Osteoblast (primary cell): Measurements from ENCODE around the gene CDH15. TPM values are rescaled to one million over a fixed set of nuclear protein-coding genes. Genes with fewer than 3 reads are reported as not detected.
A peak's percentile ranks its signal among the peaks of the same experiment; 100 is the strongest.

Experiments
- DNase-seq: peaks from one replicate; pipeline ENCODE4 v3.0.0; 2011; ENCODE audit warnings: low spot score, mixed read lengths; ENCODE audit not compliant: insufficient read length; ENCODE audit errors: missing footprints
- H2AFZ ChIP-seq: 2 replicates; pipeline ENCODE4 v1.6.0; 2011; ENCODE audit warnings: mild to moderate bottlenecking, low read length
- H3K27ac ChIP-seq: 2 replicates; pipeline ENCODE4 v1.5.1; 2011; ENCODE audit warnings: mild to moderate bottlenecking, low read depth, low read length, moderate library complexity
- H3K27me3 ChIP-seq: 2 replicates; pipeline ENCODE4 v1.6.0; 2012; ENCODE audit warnings: mild to moderate bottlenecking, control low read depth, inconsistent platforms, low read length, moderate library complexity; ENCODE audit not compliant: insufficient read depth
- H3K36me3 ChIP-seq: 2 replicates; pipeline ENCODE4 v1.5.1; 2011; ENCODE audit warnings: mild to moderate bottlenecking, low read length, control low read depth, moderate library complexity; ENCODE audit not compliant: insufficient read depth
- H3K4me1 ChIP-seq: 2 replicates; pipeline ENCODE4 v1.5.1; 2011; ENCODE audit warnings: mild to moderate bottlenecking, low read length, control low read depth, moderate library complexity; ENCODE audit not compliant: insufficient read depth
- H3K4me2 ChIP-seq: 2 replicates; pipeline ENCODE4 v1.6.0; 2011; ENCODE audit warnings: mild to moderate bottlenecking, low read length; ENCODE audit not compliant: insufficient read depth
- H3K4me3 ChIP-seq: fragments of 200-600 bp; sonication (generic); 3 replicates; pipeline ENCODE4 v1.5.1; 2012; ENCODE audit warnings: mild to moderate bottlenecking, low read length, inconsistent platforms; ENCODE audit not compliant: insufficient read depth
- H3K79me2 ChIP-seq: 2 replicates; pipeline ENCODE4 v1.6.0; 2012; ENCODE audit warnings: mild to moderate bottlenecking, low read length, control low read depth, inconsistent platforms; ENCODE audit not compliant: insufficient read depth
- H3K9me3 ChIP-seq: 2 replicates; pipeline ENCODE4 v1.5.1; 2011; ENCODE audit warnings: low read depth, low read length, control low read depth
- H4K20me1 ChIP-seq: 2 replicates; pipeline ENCODE4 v1.6.0; 2012; ENCODE audit warnings: mild to moderate bottlenecking, low read length, control low read depth; ENCODE audit not compliant: insufficient read depth
- total RNA-seq: library from RNA; depleted of rRNA; stranded (reverse); fragments of >200 nt; gene quantifications from 2 replicates; pipeline ENCODE4 v1.2.3, GENCODE V29; 2012
- TF ChIP-seq, protein P1 (sequence below): IDR thresholded peaks from 2 replicates; pipeline ENCODE4 v1.5.1; 2011; ENCODE audit warnings: mild to moderate bottlenecking, low read depth, low read length, moderate library complexity; ENCODE audit errors: extremely low read depth

The CDH15 gene
- total RNA-seq, 1 donor: 2.2 TPM

DNA sequence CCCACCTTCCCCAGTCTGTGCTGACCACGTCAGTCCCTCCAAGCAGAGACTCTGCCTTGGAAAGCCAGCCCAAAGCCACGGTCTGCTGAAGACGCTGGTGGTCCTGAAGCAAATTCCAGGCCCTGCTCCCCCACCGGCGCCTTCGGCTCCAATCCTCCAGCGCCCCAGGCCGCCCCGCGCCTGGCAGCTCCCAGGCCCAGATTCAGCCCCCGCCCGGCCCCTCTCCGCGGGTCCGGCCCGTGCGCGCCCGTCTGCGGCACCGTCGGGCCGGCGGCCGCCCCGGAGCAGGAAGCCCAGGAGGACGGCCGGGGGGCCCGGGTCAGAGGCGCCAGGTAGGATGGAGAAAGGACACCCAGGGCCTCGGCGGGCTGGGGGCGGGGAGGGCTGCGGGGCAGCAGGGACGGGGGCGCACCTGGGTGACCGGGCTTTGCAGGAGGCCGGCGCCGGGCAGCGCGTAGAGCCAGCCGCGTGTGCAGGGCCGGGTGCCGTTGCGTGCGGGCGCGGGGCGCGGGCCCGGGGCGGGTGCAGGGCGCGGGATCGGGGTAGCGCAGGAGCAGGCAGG is 29.4 kb downstream of the CDH15 start:
- H3K79me2 ChIP-seq: no peaks in the 10 kb centered on the region
- H4K20me1 ChIP-seq: no peaks in the 10 kb centered on the region
- peak; percentile 73 for DNase-seq
- no peak overlapping the region for H3K27ac ChIP-seq
- H3K27me3 ChIP-seq: peaks cover 41% of the 10 kb centered on the region
- no peak overlapping the region for H3K4me2 ChIP-seq
- TF ChIP-seq, protein P1, sequence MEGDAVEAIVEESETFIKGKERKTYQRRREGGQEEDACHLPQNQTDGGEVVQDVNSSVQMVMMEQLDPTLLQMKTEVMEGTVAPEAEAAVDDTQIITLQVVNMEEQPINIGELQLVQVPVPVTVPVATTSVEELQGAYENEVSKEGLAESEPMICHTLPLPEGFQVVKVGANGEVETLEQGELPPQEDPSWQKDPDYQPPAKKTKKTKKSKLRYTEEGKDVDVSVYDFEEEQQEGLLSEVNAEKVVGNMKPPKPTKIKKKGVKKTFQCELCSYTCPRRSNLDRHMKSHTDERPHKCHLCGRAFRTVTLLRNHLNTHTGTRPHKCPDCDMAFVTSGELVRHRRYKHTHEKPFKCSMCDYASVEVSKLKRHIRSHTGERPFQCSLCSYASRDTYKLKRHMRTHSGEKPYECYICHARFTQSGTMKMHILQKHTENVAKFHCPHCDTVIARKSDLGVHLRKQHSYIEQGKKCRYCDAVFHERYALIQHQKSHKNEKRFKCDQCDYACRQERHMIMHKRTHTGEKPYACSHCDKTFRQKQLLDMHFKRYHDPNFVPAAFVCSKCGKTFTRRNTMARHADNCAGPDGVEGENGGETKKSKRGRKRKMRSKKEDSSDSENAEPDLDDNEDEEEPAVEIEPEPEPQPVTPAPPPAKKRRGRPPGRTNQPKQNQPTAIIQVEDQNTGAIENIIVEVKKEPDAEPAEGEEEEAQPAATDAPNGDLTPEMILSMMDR: no peak
- H3K9me3 ChIP-seq: no peaks in the 10 kb centered on the region
- no peaks in the 10 kb centered on the region for H3K4me1 ChIP-seq
- H3K4me3 ChIP-seq: no peak overlapping the region
- H2AFZ ChIP-seq: no peak overlapping the region
- H3K36me3 ChIP-seq: no peaks in the 10 kb centered on the region

- no peaks in the 10 kb centered on the region for H4K20me1 ChIP-seq
- H3K36me3 ChIP-seq: no peaks in the 10 kb centered on the region
- no peaks in the 10 kb centered on the region for H3K79me2 ChIP-seq
- H3K4me1 ChIP-seq: no peaks in the 10 kb centered on the region
- TF ChIP-seq, protein P1: no peak
- H3K4me2 ChIP-seq: no peak overlapping the region
- no peak overlapping the region for H2AFZ ChIP-seq
- DNase-seq: peak; percentile 98
- H3K27me3 ChIP-seq: peaks cover 41% of the 10 kb centered on the region
- H3K9me3 ChIP-seq: no peaks in the 10 kb centered on the region
- H3K4me3 ChIP-seq: no peak overlapping the region
- H3K27ac ChIP-seq: no peak overlapping the region
Measured at GRCh38 chr16:89201439-89202377, 30.2 kb downstream of the CDH15 start.

DNA sequence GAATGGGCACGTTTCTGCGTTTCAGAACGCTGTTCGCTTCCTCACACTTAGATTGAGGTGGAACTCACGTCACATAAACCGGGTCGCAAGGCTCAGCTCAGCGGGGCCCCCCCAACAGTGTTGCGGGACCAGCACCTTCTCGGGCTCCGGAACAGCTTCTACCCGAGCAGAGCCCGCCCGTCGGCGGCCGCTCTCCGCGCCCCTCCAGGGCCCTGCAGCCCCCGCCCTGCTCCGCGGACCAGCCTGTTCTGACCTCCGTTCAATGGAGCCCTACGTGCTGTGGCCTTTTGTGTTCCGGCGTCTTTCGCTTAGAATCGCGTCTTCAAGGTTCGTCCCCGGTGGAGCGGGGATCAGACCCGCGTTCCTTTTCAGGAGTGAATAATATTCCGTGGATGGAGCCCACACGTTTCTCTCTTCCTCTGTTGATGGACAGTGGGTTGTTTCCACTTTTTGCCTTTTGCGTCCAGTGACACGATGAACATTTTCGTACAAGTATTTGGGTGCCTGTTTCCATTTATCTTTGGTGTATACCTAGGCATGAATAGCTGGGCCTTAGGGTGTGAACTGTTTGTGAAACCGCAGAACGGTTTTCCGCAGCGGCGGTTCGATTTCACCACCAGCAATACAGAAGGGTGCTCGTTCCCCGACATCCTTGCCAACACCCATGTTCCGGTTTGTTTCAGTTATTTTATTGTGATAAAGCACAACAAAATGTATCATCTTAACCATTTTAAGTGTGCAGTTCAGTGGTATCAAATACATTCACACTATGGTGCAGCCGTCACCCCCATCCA is 31.1 kb downstream of the CDH15 start:
- no peaks in the 10 kb centered on the region for H3K4me1 ChIP-seq
- no peaks in the 10 kb centered on the region for H4K20me1 ChIP-seq
- H3K27ac ChIP-seq: no peak overlapping the region
- H3K79me2 ChIP-seq: no peaks in the 10 kb centered on the region
- no peaks in the 10 kb centered on the region for H3K36me3 ChIP-seq
- peak; percentile 66 for DNase-seq
- no peak overlapping the region for H3K4me3 ChIP-seq
- no peaks in the 10 kb centered on the region for H3K9me3 ChIP-seq
- H3K4me2 ChIP-seq: no peak overlapping the region
- TF ChIP-seq, protein P1: no peak
- no peak overlapping the region for H2AFZ ChIP-seq
- peaks cover 41% of the 10 kb centered on the region for H3K27me3 ChIP-seq
